ENCODE measurements around the gene RMND5B. TPM values are rescaled to one million over a fixed set of nuclear protein-coding genes. Genes with fewer than 3 reads are reported as not detected.

Gene RMND5B
- total and polyA plus RNA-seq, 3 donors from 2014 or later: 73.0 to 181 (median 102) TPM

DNA sequence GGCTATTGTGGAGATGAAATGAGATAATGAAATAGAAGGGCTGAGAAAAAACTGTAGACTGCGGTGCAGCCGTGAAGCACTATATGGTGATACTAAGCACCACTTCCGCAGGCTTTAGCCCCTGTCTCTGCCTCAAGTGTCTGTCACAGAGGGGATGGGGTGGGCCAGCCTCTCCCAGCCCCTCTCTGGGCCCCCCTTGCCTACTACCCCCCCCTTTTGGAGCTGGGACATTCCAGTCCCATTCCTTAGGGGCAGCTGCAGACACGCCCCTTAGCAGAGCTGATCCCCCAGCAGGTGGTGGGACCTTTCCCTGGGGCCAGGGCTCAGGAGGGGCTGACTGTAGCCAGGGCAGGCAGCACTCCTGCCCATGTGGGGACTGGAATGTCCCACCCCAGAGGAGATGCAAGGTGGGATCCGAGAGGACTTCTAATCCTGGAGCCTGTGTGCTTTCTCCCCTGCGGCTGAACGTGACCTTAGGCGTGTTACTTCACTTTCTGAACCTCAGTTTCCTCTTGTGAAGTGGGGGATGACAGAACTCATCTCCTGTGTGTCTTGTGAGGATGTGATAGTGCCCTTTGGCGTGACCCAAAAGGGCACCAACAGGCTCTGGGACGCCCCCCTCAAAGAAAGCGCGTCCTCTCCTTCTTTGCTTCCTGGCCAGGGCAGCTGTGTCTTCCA is 15.5 kb upstream of the RMND5B start:
- Histone ChIP-seq H3K4me1 (peaks cover 9% of the 10 kb centered on the region), H3K9me3 (no peaks in the 10 kb centered on the region), H3K27ac (no peak overlapping the region), H3K36me3 (ENCODE audit: low read depth, missing control alignments) (no peaks in the 10 kb centered on the region), H3K27me3 (no peaks in the 10 kb centered on the region), H3K4me3 (no peak overlapping the region)
- intact Hi-C loops (cut with DNase I; ENCODE audit: low total_unique reads): no loop called here
- no peak for DNase-seq
- TF ChIP-seq, protein P1, sequence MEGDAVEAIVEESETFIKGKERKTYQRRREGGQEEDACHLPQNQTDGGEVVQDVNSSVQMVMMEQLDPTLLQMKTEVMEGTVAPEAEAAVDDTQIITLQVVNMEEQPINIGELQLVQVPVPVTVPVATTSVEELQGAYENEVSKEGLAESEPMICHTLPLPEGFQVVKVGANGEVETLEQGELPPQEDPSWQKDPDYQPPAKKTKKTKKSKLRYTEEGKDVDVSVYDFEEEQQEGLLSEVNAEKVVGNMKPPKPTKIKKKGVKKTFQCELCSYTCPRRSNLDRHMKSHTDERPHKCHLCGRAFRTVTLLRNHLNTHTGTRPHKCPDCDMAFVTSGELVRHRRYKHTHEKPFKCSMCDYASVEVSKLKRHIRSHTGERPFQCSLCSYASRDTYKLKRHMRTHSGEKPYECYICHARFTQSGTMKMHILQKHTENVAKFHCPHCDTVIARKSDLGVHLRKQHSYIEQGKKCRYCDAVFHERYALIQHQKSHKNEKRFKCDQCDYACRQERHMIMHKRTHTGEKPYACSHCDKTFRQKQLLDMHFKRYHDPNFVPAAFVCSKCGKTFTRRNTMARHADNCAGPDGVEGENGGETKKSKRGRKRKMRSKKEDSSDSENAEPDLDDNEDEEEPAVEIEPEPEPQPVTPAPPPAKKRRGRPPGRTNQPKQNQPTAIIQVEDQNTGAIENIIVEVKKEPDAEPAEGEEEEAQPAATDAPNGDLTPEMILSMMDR (IDR thresholded peaks at IDR 0.05): no peak
- TF ChIP-seq POLR2A (IDR thresholded peaks at IDR 0.05): no peak
- 46 to 61% methylated on average over 8 to 12 of the region's 12 CpGs for WGBS, 2 donors

DNA sequence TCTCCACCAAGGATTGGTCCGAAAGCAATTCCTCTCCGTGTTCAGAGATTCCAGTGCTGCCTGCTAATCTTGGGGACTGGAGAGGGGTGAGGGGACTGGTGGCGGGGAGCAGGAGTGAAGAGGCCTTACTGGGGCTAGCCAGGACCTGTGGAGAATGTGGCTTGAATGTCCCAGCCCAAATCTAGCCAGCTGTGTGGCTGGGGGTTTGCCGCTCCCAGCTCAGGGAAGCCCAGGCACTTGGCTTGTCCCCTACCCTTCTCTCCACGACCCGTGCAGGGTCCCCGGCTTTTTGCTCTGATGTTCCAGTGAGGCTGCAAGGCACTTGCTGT is 15.0 kb upstream of the RMND5B start:
- H3K36me3 ChIP-seq (ENCODE audit: low read depth, missing control alignments): no peaks in the 10 kb centered on the region

DNA sequence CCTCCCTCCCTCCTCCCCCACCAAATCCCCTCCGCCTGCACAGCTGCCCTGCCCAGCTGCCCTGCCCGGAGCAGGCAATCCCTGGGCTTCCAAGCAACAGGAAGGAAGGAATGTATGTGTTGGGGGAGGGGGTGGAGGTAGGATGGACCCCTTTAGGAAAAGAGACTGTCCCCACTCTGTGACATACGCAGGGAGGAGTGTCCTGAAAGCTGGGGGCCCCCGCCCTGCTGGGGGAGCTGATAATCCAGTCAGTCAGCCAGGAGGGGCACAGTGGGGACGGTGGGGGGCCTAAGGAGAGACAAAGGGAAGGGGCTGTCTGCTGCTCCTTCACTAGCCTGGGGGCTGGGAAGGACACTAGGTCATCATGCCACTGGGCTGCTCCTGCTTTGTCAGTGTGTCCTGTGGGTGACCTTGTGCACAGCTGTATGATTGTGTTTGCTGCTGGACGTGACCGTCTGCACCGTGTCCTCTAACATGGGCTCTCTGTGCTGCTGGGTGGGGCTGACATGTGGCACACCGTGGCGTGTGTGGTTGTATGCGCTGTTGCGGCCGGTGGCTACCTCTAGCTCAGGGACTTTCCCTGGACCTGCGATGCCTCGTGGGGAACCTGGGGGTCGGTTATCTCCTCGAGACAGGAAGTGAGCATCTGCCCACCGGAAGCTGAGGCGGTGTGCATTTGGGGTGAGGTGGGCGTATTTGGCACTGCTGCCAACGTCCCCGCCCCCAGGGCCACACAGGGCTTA is 14.5 kb upstream of the RMND5B start:
- intact Hi-C loops (cut with DNase I; ENCODE audit: low total_unique reads): no loop called here
- WGBS, 2 donors: 31 to 32% methylated on average over 12 to 22 of the region's 22 CpGs
- TF ChIP-seq POLR2A (IDR thresholded peaks at IDR 0.05): no peak
- TF ChIP-seq, protein P1 (IDR thresholded peaks at IDR 0.05): no peak
- H3K27me3 ChIP-seq: no peaks in the 10 kb centered on the region
- no peak overlapping the region for H3K4me3 ChIP-seq
- no peak overlapping the region for H3K27ac ChIP-seq
- H3K4me1 ChIP-seq: peaks cover 9% of the 10 kb centered on the region
- no peaks in the 10 kb centered on the region for H3K9me3 ChIP-seq
- H3K36me3 ChIP-seq (ENCODE audit: low read depth, missing control alignments): no peaks in the 10 kb centered on the region
- DNase-seq: no peak

More for the DNA sequence above, 15.0 kb upstream of the RMND5B start:
- intact Hi-C loops (cut with DNase I; ENCODE audit: low total_unique reads): no loop called here
- Histone ChIP-seq H3K4me1 (peaks cover 9% of the 10 kb centered on the region), H3K9me3 (no peaks in the 10 kb centered on the region), H3K27me3 (no peaks in the 10 kb centered on the region), H3K4me3 (no peak overlapping the region), H3K27ac (no peak overlapping the region)
- TF ChIP-seq, protein P1 (IDR thresholded peaks at IDR 0.05): no peak
- no peak for TF ChIP-seq POLR2A (IDR thresholded peaks at IDR 0.05)
- 33% methylated on average over 5 to 7 of the region's 7 CpGs for WGBS, 2 donors
- no peak for DNase-seq

DNA sequence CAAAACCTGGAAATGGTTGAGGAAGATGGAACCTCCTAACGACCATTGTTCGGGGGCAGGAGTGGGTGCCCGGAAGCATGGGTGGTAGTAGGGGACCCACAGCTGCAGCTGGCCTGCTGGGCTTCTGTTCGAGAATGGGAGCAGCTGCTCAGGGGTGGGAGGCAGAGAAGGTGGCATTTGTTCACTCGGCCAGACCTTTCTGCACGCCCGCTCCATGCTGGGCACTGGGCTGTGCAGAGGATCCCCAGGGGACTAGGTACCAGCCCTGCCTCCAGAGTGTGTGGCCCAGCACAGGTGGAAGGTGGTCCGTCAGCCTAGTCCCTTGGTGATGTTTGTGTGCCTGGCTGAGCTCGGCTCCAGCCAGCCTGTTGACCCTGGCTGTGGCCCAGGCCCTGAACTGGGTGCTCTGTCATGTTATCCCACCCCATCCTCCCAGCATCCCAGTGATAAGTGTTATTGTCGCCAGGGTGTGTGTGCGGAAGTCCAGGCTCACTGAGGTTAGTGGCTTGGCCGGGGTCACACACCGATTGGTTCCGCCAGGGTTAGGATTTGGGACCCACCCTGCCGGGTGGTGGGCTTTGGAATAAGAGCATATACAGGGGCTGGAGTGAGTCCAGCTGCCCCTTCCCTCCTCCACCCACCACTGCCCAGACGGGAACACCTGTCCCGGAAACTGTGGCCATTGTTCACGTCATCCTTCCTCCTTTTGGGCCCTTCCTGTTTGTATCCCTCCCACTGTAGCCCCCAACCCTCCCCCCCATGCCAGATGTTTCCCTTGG is 12.7 kb upstream of the RMND5B start:
- peaks cover 18% of the 10 kb centered on the region for H3K4me1 ChIP-seq
- TF ChIP-seq, protein P1 (IDR thresholded peaks at IDR 0.05): no peak
- no peak for TF ChIP-seq POLR2A (IDR thresholded peaks at IDR 0.05)
- no peak overlapping the region for H3K27ac ChIP-seq
- H3K27me3 ChIP-seq: no peaks in the 10 kb centered on the region
- 73 to 88% methylated on average over 9 to 18 of the region's 18 CpGs for WGBS, 2 donors
- H3K9me3 ChIP-seq: no peaks in the 10 kb centered on the region
- no peaks in the 10 kb centered on the region for H3K36me3 ChIP-seq (ENCODE audit: low read depth, missing control alignments)
- no peak for DNase-seq
- no peak overlapping the region for H3K4me3 ChIP-seq
- intact Hi-C loops (cut with DNase I; ENCODE audit: low total_unique reads): no loop called here
